Measurements from ENCODE around the gene TUBG1. TPM values are rescaled to one million over a fixed set of nuclear protein-coding genes. Genes with fewer than 3 reads are reported as not detected.

The TUBG1 gene
- total and polyA plus RNA-seq, 9 of the 15 experiments (the other 6 are each of a cell fraction or from before 2014, with no cell fraction given), result 33.1 to 147 (median 66.0) TPM

- no peak for TF ChIP-seq MTF1 (CRISPR knock-in tag; IDR thresholded peaks at IDR 0.05; ENCODE audit: borderline replicate concordance)
- no peak for TF ChIP-seq ZNF277 (CRISPR knock-in tag; IDR thresholded peaks at IDR 0.05; ENCODE audit: borderline replicate concordance)
- TF ChIP-seq ZNF146 (CRISPR knock-in tag; IDR thresholded peaks at IDR 0.05; ENCODE audit: unreplicated experiment), result no peak
- no peak for TF ChIP-seq PHTF2 (CRISPR knock-in tag; IDR thresholded peaks at IDR 0.05)
- no peak for TF ChIP-seq ZNF184 (CRISPR knock-in tag; IDR thresholded peaks at IDR 0.05)
- peak; percentile 88 for TF ChIP-seq ZHX1 (conservative IDR thresholded peaks at IDR 0.05; ENCODE audit: low read length)
- TF ChIP-seq, protein P1, sequence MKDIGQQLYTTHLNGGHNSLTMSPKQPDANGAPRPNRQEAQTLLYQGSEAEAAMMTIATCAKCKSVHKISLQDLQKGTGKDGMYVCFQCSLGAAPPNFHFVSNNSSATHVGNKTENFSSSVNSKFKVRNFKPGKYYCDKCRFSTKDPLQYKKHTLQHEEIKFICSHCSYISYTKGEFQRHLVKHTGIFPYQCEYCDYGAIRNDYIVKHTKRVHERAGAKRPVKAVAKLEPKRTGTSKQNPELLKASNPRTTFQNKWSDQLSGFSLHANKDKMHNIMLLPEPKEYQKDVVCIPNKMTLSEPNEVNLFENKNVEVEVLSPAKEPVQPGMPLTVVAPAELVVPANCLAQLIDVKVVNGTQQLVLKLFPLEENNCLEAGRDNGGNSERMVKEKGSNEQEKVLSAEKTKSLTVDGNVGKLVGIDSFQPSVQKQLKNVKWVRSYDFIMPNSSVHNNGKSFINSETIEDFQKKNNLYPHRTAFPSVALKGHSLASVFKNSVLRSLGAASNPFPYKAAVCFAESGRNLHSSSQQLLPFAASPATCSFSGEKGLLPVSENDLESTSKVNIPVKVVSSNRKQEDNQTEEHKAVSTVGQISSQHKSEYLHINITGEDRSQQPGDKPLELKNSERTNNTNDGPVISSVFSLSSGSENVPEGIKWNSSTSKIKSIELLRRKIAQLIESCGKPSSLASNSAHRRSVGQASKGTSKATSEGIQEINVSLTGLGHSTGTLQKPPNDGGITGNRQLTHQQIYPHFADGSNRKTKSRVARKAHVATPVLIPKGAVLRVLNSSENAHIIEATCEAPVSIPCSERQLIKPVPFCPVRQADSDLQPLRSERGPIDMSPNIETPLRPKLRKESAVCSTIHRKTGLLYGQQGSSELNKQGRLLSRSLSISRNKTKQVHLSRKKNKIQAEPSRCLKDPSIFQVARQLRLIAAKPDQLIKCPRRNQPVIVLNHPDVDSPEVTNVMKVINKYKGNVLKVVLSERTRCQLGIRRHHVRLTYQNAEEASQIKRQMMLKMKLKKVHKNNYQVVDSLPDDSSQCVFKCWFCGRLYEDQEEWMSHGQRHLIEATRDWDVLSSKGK (CRISPR knock-in tag; IDR thresholded peaks at IDR 0.05), result no peak
- no peak for TF ChIP-seq HSF4 (CRISPR knock-in tag; IDR thresholded peaks at IDR 0.05; ENCODE audit: borderline replicate concordance)
- TF ChIP-seq, protein P2, sequence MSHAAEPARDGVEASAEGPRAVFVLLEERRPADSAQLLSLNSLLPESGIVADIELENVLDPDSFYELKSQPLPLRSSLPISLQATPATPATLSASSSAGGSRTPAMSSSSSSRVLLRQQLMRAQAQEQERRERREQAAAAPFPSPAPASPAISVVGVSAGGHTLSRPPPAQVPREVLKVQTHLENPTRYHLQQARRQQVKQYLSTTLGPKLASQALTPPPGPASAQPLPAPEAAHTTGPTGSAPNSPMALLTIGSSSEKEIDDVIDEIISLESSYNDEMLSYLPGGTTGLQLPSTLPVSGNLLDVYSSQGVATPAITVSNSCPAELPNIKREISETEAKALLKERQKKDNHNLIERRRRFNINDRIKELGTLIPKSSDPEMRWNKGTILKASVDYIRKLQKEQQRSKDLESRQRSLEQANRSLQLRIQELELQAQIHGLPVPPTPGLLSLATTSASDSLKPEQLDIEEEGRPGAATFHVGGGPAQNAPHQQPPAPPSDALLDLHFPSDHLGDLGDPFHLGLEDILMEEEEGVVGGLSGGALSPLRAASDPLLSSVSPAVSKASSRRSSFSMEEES (CRISPR knock-in tag; IDR thresholded peaks at IDR 0.05), result no peak
- no peak for TF ChIP-seq FUS (optimal IDR thresholded peaks at IDR 0.05; ENCODE audit: low read depth, low read length)
- TF ChIP-seq TFAM (CRISPR knock-in tag; conservative IDR thresholded peaks at IDR 0.05), result no peak
- no peak for TF ChIP-seq ZBTB17 (CRISPR knock-in tag; IDR thresholded peaks at IDR 0.05)
- 0 out of 2 replicates have a peak, but pooled peaks have one; percentile 11 for TF ChIP-seq CEBPB (tag; IDR thresholded peaks at IDR 0.05)
- TF ChIP-seq RFX1 (IDR thresholded peaks at IDR 0.05), result no peak
- no peak for TF ChIP-seq CBFA2T2 (conservative IDR thresholded peaks at IDR 0.05)
- peak; percentile 66 for TF ChIP-seq TAF9B (IDR thresholded peaks at IDR 0.05; ENCODE audit: partially characterized antibody)
- no peak for TF ChIP-seq ZNF699 (CRISPR knock-in tag; IDR thresholded peaks at IDR 0.05; ENCODE audit: insufficient replicate concordance)
- TF ChIP-seq, protein P3, sequence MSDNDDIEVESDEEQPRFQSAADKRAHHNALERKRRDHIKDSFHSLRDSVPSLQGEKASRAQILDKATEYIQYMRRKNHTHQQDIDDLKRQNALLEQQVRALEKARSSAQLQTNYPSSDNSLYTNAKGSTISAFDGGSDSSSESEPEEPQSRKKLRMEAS (CRISPR knock-in tag; IDR thresholded peaks at IDR 0.05), result no peak
- peak; percentile 6 to 51; a peak in 2 of 4 replicates for TF ChIP-seq KDM1A (IDR thresholded peaks at IDR 0.05)
- no peak for TF ChIP-seq NFRKB (IDR thresholded peaks at IDR 0.05; ENCODE audit: low read depth)
These were observed 47.5 kb upstream of the TUBG1 start, which contains the start of gene COASY (continued) for GRCh38 chr17:42561897-42562387.
